Measurements from ENCODE around the gene AMACR. TPM values are rescaled to one million over a fixed set of nuclear protein-coding genes. Genes with fewer than 3 reads are reported as not detected.

AMACR gene
- total and polyA plus RNA-seq, 9 of the 15 experiments (the other 6 are each of a cell fraction or from before 2014, with no cell fraction given), result 0.72 to 4.6 (median 4.0) TPM

- Histone ChIP-seq H3K79me2 (ENCODE audit: control insufficient read depth, insufficient read depth, low read length) (no peaks in the 10 kb centered on the region), H3K4me2 (ENCODE audit: insufficient read depth, low read length) (no peak overlapping the region), H3K27me3 (ENCODE audit: control insufficient read depth in 2 of 2, insufficient read depth in 2 of 2, low read length in 2 of 2) (no peaks in the 10 kb centered on the region; a peak in 1 of 5 replicates), H3K27ac (ENCODE audit: extremely low read depth, low read depth, low read length) (no peak overlapping the region), H3K9ac (ENCODE audit: insufficient read depth in 1 of 2, low read depth in 2 of 2, low read length in 2 of 2) (no peak overlapping the region), H2AFZ (ENCODE audit: low read depth, low read length) (no peak overlapping the region), H3K9me1 (ENCODE audit: control insufficient read depth, insufficient read depth, low read length) (no peaks in the 10 kb centered on the region), H3K36me3 (ENCODE audit: control insufficient read depth, insufficient read depth, low read length) (no peaks in the 10 kb centered on the region), H3K9me3 (replicated peaks; ENCODE audit: control insufficient read depth, insufficient read depth, low read depth, low read length) (no peaks in the 10 kb centered on the region), H3K4me1 (replicated peaks in 1 of 2; ENCODE audit: control insufficient read depth in 2 of 2, insufficient read depth in 2 of 2, low read length in 2 of 2) (no peaks in the 10 kb centered on the region), H4K20me1 (replicated peaks; ENCODE audit: control insufficient read depth, insufficient read depth, low read length) (no peaks in the 10 kb centered on the region), H3K4me3 (no peak overlapping the region)
- FAIRE-seq (no peak), ATAC-seq (no peak), DNase-seq (ENCODE audit: extremely low read depth in 1 of 4, low spot score in 3 of 4) (no peak)
- CTCF ChIA-PET (ENCODE audit: low intra/inter-chr PET ratio), result no interaction called here
- 10% methylated on average over 4 of the region's 4 CpGs for WGBS (ENCODE audit: insufficient coverage, low coverage, missing lambda C conversion rate)
- intact Hi-C loops (cut with micrococcal nuclease) (no loop called here), in situ Hi-C loops (cut with MboI) (no loop called here)
- POLR2A ChIA-PET, result interaction anchor here (2.2 kb wide), 1 partner anchor 11 kb away, joined by 5 read pairs; no protein-coding TSS in a partner anchor
- BruUV-seq (replicated peaks), result no TSS peak
- TF ChIP-seq HEY1 (CRISPR knock-in tag; IDR thresholded peaks at IDR 0.05; ENCODE audit: borderline replicate concordance) (no peak), CUX1 (CRISPR knock-in tag; IDR thresholded peaks at IDR 0.05) (no peak), ARNT (IDR thresholded peaks at IDR 0.05) (no peak), L3MBTL2 (IDR thresholded peaks at IDR 0.05) (no peak), ZNF431 (CRISPR knock-in tag; IDR thresholded peaks at IDR 0.05) (no peak), CREB5 (CRISPR knock-in tag; IDR thresholded peaks at IDR 0.05) (no peak), MAZ (CRISPR knock-in tag; conservative IDR thresholded peaks at IDR 0.05 in 1 of 2, IDR thresholded peaks at IDR 0.05 in 1 of 2) (no peak), BCL6 (CRISPR knock-in tag; IDR thresholded peaks at IDR 0.05) (no peak), SRSF3 (IDR thresholded peaks at IDR 0.05; ENCODE audit: insufficient read depth, low read length) (no peak), ZKSCAN1 (IDR thresholded peaks at IDR 0.05; ENCODE audit: low read depth, low read length) (no peak), TEAD4 (IDR thresholded peaks at IDR 0.05; ENCODE audit: low read length) (no peak), TEAD4 (CRISPR knock-in tag; IDR thresholded peaks at IDR 0.05; ENCODE audit: borderline replicate concordance) (no peak), GABPB2 (CRISPR knock-in tag; conservative IDR thresholded peaks at IDR 0.05) (no peak), RNF219 (CRISPR knock-in tag; IDR thresholded peaks at IDR 0.05) (no peak)
Observed at GRCh38 chr5:34034534-34035327, 26.9 kb upstream of the AMACR start.

Data from K562 (cell line).